Measurements from ENCODE around the gene MRPL39.

DNA sequence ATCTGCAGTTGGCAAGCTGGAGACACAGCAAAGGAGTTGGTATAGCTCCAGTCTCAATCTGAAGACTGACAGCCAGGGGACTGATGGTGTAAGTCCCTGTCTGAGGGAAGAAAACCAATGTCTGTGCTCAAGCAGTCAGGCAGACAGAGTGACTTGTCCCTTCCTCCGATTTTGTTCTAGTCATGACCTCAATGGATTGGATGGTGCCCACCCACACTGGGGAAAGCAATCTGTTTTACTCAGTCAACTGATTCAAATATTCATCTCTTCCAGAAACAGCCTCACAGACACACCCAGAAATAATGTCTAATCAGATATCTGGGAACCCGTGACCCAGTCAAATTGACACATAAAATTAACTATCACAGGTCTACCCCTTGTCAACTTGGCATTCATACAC is 11.9 kb upstream of the MRPL39 start:
- TF ChIP-seq ZSCAN29 (IDR thresholded peaks at IDR 0.05) = no peak
- TF ChIP-seq RFX5 (IDR thresholded peaks at IDR 0.05; ENCODE audit: low read depth, low read length) = no peak
- TF ChIP-seq, protein P1, sequence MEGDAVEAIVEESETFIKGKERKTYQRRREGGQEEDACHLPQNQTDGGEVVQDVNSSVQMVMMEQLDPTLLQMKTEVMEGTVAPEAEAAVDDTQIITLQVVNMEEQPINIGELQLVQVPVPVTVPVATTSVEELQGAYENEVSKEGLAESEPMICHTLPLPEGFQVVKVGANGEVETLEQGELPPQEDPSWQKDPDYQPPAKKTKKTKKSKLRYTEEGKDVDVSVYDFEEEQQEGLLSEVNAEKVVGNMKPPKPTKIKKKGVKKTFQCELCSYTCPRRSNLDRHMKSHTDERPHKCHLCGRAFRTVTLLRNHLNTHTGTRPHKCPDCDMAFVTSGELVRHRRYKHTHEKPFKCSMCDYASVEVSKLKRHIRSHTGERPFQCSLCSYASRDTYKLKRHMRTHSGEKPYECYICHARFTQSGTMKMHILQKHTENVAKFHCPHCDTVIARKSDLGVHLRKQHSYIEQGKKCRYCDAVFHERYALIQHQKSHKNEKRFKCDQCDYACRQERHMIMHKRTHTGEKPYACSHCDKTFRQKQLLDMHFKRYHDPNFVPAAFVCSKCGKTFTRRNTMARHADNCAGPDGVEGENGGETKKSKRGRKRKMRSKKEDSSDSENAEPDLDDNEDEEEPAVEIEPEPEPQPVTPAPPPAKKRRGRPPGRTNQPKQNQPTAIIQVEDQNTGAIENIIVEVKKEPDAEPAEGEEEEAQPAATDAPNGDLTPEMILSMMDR (IDR thresholded peaks at IDR 0.05 in 2 of 3, conservative IDR thresholded peaks at IDR 0.05 in 1 of 3; ENCODE audit: insufficient read depth in 2 of 3, low read depth in 1 of 3, low read length in 3 of 3) = no peak
- no peak for TF ChIP-seq POLR2AphosphoS5 (IDR thresholded peaks at IDR 0.05; ENCODE audit: control insufficient read depth, insufficient read depth, low read depth, low read length)
- TF ChIP-seq ZNF263 (CRISPR knock-in tag; IDR thresholded peaks at IDR 0.05; ENCODE audit: borderline replicate concordance) = no peak
